GM19467 (cell line): Measurements from ENCODE around the gene CFB.
"Not testable (repeated sequence)": the region's sequence is repeated elsewhere in the genome, so short reads cannot be mapped to it uniquely, and the experiment has no call there.

Experiments used
- ATAC-seq: cut with Tn5 transposase; IDR thresholded peaks from one replicate; pipeline ENCODE4 v1.9.1; 2021; ENCODE audit warnings: mild to moderate bottlenecking, moderate library complexity; ENCODE audit not compliant: unreplicated experiment

The CFB gene

DNA sequence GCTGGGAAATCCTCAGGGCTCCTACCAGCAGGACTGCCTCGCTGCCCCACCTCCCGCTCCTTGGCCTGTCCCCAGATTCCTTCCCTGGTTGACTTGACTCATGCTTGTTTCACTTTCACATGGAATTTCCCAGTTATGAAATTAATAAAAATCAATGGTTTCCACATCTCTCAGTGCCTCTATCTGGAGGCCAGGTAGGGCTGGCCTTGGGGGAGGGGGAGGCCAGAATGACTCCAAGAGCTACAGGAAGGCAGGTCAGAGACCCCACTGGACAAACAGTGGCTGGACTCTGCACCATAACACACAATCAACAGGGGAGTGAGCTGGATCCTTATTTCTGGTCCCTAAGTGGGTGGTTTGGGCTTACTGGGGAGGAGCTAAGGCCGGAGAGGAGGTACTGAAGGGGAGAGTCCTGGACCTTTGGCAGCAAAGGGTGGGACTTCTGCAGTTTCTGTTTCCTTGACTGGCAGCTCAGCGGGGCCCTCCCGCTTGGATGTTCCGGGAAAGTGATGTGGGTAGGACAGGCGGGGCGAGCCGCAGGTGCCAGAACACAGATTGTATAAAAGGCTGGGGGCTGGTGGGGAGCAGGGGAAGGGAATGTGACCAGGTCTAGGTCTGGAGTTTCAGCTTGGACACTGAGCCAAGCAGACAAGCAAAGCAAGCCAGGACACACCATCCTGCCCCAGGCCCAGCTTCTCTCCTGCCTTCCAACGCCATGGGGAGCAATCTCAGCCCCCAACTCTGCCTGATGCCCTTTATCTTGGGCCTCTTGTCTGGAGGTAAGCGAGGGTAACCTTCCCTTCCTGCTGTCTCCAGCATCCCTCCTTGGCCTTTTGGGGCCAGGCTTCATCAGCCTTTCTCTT, at the start of gene CFB:
CFB (plus strand) TSS at position 589 of the 863 bp plus-strand sequence; CDS start at position 716, 127 bp downstream.
- ATAC-seq: no peak

- no peak for ATAC-seq
These were observed 49.4 kb upstream of the CFB start for GRCh38 chr6:31896493-31896855.

DNA sequence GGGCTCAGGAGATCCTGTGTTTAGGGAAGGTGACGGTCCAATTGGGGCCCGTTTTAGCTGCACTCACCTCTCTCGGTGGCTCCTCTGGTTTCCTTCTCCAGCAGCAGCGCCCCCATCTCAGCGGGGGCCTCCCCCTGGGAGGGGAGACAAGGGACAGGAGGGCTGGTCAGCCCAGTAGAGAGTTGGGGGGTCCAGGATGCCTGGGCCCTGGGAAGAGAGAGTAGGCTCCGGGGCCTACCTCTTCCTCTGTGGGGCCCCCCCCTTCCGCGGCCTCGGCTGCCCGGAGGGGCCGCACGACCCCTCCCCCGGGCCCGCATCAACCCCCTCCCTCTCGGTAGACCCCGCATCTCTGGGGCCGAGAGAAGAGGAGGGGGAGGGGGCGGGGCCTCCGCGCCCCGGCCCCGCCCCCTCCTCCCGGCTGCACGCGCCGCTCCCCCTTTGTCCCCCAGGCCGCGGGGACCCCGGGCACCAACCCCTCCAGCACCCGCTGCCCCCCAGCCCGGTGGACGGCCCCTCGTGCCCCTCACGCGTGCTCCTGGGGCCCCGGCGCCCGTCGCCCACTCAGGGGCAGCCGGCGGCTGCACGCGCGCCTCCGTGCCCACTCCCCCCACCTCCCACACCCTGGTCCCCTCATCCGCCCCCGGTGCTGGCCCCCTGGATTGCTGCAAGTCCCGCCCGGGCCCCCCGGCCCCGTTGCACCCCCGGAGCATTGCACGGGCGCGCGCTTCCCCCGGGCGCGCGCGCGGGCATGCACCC, 48.9 kb upstream of the CFB start:
- no peak for ATAC-seq

GRCh38 chr6:31897612-31898382, 48.1 kb upstream of the CFB start, which contains the start of gene EHMT2:
Gene EHMT2 (minus strand): TSS chr6:31897698. CDS start chr6:31897677, 21 bp downstream.
- peak; percentile 44 for ATAC-seq

DNA sequence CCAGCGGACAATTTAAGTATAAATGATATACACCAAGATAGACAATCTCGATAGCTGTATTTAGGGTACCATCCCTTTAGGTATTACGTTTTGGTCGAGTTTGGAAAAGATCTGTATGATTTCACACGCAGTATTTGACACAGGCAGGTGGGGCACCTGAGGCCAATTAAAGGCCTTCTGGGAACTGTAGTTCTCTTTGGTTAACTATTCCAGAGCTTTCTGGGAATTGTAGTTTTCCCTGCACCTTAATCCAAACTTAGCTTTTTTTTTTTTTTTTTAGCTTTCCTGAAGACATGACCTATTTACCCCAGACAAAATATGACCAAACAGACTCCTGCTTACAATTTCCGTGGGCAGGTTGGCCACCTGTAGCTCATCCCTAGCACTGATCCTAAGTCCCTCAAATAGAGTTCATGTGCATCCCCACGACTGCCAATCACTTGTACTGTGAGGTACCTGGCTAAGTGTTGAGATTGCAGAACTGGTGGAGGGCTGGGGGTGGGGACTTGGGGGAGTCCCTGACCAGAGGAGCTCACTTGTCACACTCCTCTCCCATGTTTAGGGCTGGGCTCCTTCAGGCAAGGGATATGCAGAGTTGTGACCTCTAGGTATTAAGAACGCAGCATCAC, 47.4 kb upstream of the CFB start:
- no peak for ATAC-seq

DNA sequence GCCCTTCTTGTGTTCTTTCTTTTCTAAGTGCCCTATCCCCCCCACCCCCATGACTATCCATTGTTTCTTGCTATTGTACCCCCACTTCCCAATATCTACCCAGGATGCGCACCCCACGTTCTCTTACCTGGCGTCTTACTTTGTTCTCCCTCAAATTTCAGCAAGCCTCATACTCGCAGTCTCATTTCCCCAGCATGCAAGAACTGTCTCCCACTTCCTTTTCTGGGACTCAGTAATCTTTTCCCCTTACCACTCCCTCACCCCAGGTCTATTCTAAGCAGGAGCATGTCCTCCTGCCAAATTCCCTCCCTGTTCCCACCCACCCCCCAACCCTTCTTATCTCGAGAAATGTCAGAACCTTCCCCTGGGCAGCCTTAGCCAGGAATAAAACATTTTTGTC, 46.7 kb upstream of the CFB start:
- no peak for ATAC-seq

GRCh38 chr6:31899882-31900722, 45.8 kb upstream of the CFB start:
- ATAC-seq: no peak

- ATAC-seq: no peak
These were observed 44.9 kb upstream of the CFB start for GRCh38 chr6:31900917-31901414.

GRCh38 chr6:31901415-31901952, 44.4 kb upstream of the CFB start:
- no peak for ATAC-seq

DNA sequence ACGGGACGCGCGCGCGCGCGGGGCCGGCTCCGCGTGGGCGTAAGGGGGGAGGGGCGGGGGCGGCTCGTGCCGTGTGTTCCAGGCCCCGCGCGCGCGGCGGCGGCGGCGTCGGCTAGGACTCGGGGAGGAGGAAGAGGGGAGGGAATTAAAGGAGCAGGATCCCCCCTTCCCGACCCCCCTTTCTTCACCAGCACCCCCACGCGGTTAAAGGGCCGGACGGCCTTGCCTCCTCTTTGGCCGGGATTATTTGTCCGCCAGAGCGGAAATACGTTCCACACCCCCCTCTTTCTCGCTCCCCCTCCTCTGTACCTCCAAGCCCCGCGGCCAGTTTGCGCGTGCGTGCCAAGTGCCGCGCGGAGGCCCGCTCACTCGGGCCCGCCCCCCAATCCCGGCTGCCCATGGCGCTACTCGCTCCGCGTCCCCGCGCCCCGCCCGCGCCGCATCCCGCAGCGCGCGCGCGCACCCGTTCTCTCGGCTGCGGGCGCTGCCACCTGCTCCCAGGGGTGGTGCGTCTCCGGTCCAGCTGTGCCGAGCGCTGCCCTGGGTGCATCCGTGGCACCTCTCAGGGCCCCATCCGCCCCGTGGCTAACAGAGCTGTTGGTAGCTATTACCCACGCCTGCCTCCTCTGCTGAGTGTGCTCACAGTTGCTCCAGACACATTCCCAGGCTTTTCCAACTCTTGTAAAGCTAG, 43.8 kb upstream of the CFB start, which contains the start of gene ZBTB12:
ZBTB12 (minus strand) TSS at position 134 of the 691 bp plus-strand sequence. CDS start 781 bp downstream, outside the sequence.
- peak; percentile 38 for ATAC-seq

- ATAC-seq: no peak
These were observed 41.9 kb upstream of the CFB start for GRCh38 chr6:31903957-31904356.

DNA sequence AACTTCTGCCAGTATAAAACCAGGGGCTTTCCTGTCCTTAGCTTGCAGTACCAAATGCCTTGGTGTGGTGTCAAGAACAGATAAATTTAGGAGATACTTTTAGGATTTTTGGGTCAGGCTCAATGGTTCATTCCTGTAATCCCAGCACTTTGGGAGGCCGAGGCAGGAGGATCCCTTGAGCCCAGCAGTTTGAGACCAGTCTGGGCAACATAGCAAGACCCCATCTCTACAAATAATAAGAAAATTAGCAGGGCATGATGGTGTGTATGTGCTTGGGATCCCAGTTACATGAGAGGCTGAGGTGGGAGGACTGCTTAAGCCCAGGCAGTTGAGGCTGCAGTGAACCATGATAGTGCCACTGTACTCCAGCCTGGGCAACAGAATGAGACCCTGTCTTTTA, 40.9 kb upstream of the CFB start:
- no peak for ATAC-seq

GRCh38 chr6:31906122-31906521, 39.8 kb upstream of the CFB start:
- ATAC-seq: no peak

- not testable (repeated sequence) for ATAC-seq
These were observed 39.2 kb upstream of the CFB start for GRCh38 chr6:31906727-31907126.

- no peak for ATAC-seq
These were observed 38.6 kb upstream of the CFB start for GRCh38 chr6:31907158-31907813.

GRCh38 chr6:31908255-31908654, 37.6 kb upstream of the CFB start:
- not testable (repeated sequence) for ATAC-seq

DNA sequence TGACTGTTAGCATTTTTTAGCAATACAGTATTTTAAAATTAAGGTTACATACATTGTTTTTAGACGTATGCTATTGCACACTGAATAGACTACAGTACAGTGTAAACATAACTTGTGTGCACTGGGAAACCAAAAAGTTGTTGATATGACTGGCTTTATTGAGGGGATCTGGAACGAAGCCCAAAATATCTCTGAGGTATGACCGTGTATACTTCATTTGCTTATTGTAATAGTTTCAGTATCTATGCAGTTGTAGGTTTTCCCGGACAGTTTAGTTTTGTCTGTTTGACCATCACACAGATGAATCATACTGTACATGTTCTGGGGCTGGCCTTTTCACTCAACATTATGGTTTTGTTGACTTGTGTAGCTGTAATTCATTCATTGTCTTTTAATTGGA, 37.1 kb upstream of the CFB start:
- no peak for ATAC-seq

- ATAC-seq: not testable (repeated sequence)
These were observed 36.6 kb upstream of the CFB start for GRCh38 chr6:31909298-31909697.
